DND-41 (cell line): ENCODE results near the gene CYP19A1.

ENCODE experiments used
- ATAC-seq: fragments of 200-7000 bp; cut with Tn5 transposase; 3 replicates; pipeline ENCODE4 v1.9.1; 2021; ENCODE audit warnings: low read depth; ENCODE audit not compliant: insufficient read depth
- DNase-seq: peaks from one replicate; pipeline ENCODE4 v3.0.0-alpha.2; 2020
- H2AFZ ChIP-seq: 2 replicates; pipeline ENCODE4 v1.6.0; 2012; ENCODE audit warnings: low read depth, low read length
- H3K27ac ChIP-seq: 2 replicates; pipeline ENCODE4 v1.5.1; 2012; ENCODE audit warnings: low read length, inconsistent platforms
- H3K27me3 ChIP-seq: fragments of 200-600 bp; sonication (generic); 2 replicates; pipeline ENCODE4 v1.6.0; 2012; ENCODE audit warnings: low read length, mild to moderate bottlenecking, inconsistent platforms; ENCODE audit not compliant: insufficient read depth, poor library complexity
- H3K36me3 ChIP-seq: 2 replicates; pipeline ENCODE4 v1.5.1; 2012; ENCODE audit warnings: low read length, inconsistent platforms; ENCODE audit not compliant: insufficient read depth
- H3K4me1 ChIP-seq: 2 replicates; pipeline ENCODE4 v1.5.1; 2012; ENCODE audit warnings: mild to moderate bottlenecking, low read length; ENCODE audit not compliant: insufficient read depth
- H3K4me2 ChIP-seq: 2 replicates; pipeline ENCODE4 v1.6.0; 2012; ENCODE audit warnings: mild to moderate bottlenecking, moderate library complexity, low read length, inconsistent platforms; ENCODE audit not compliant: insufficient read depth
- H3K4me3 ChIP-seq, 2 experiments: fragments of 200-600 bp in 1 of 2; shearing (Covaris generic) in 1 of 2; 2 replicates each; pipeline ENCODE4 v1.5.1; 2012 to 2016; ENCODE audit warnings: inconsistent platforms in 2 of 2, low read length in 2 of 2, mild to moderate bottlenecking in 2 of 2, low read depth in 1 of 2, moderate library complexity in 1 of 2
- H3K79me2 ChIP-seq: 2 replicates; pipeline ENCODE4 v1.6.0; 2012; ENCODE audit warnings: low read length, inconsistent platforms; ENCODE audit not compliant: insufficient read depth
- H3K9ac ChIP-seq: 2 replicates; pipeline ENCODE4 v1.6.0; 2012; ENCODE audit warnings: low read depth, mild to moderate bottlenecking, inconsistent platforms, low read length, moderate library complexity
- H3K9me3 ChIP-seq: 2 replicates; pipeline ENCODE4 v1.5.1; 2012; ENCODE audit warnings: low read length, moderate library complexity, mild to moderate bottlenecking, inconsistent platforms; ENCODE audit not compliant: insufficient read depth, severe bottlenecking
- H4K20me1 ChIP-seq: 2 replicates; pipeline ENCODE4 v1.6.0; 2012; ENCODE audit warnings: low read length; ENCODE audit not compliant: insufficient read depth
- CTCF ChIP-seq: IDR thresholded peaks from 2 replicates; pipeline ENCODE4 v1.5.1; 2012; ENCODE audit warnings: borderline replicate concordance, low read length, moderate library complexity, mild to moderate bottlenecking; ENCODE audit not compliant: poor library complexity, severe bottlenecking; ENCODE audit errors: extremely low read depth
- EZH2 ChIP-seq: IDR thresholded peaks from 3 replicates; pipeline ENCODE4 v1.6.1; 2012; ENCODE audit warnings: borderline replicate concordance, low read depth, mild to moderate bottlenecking, moderate library complexity, low read length, inconsistent platforms; ENCODE audit not compliant: severe bottlenecking

Gene CYP19A1

GRCh38 chr15:51184627-51185026 is 153.8 kb downstream of the CYP19A1 start:
- DNase-seq, result no peak
- Histone ChIP-seq H3K36me3 (no peaks in the 10 kb centered on the region), H4K20me1 (no peaks in the 10 kb centered on the region), H2AFZ (no peak overlapping the region), H3K27me3 (peaks cover 17% of the 10 kb centered on the region), H3K79me2 (no peaks in the 10 kb centered on the region), H3K9ac (no peak overlapping the region), H3K4me3 (no peak overlapping the region), H3K9me3 (no peaks in the 10 kb centered on the region), H3K4me1 (no peaks in the 10 kb centered on the region), H3K27ac (no peak overlapping the region), H3K4me2 (no peak overlapping the region)
- TF ChIP-seq EZH2 (no peak), CTCF (no peak)
- ATAC-seq, result no peak

- Histone ChIP-seq H4K20me1 (no peaks in the 10 kb centered on the region), H3K9ac (no peak overlapping the region), H3K4me3 (no peak overlapping the region), H3K27ac (no peak overlapping the region), H3K4me1 (no peaks in the 10 kb centered on the region), H3K4me2 (no peak overlapping the region), H3K79me2 (no peaks in the 10 kb centered on the region), H3K27me3 (peaks cover 17% of the 10 kb centered on the region), H3K36me3 (no peaks in the 10 kb centered on the region), H2AFZ (no peak overlapping the region), H3K9me3 (no peaks in the 10 kb centered on the region)
- no peak for ATAC-seq
- no peak for DNase-seq
- TF ChIP-seq CTCF (no peak), EZH2 (no peak)
Measured at GRCh38 chr15:51183076-51183475, 155.3 kb downstream of the CYP19A1 start.

GRCh38 chr15:51181905-51182304 is 156.5 kb downstream of the CYP19A1 start:
- Histone ChIP-seq H3K4me2 (no peak overlapping the region), H3K4me1 (no peaks in the 10 kb centered on the region), H3K36me3 (no peaks in the 10 kb centered on the region), H3K4me3 (no peak overlapping the region), H3K9ac (no peak overlapping the region), H4K20me1 (no peaks in the 10 kb centered on the region), H2AFZ (no peak overlapping the region), H3K27me3 (peaks cover 10% of the 10 kb centered on the region), H3K9me3 (no peaks in the 10 kb centered on the region), H3K79me2 (no peaks in the 10 kb centered on the region), H3K27ac (no peak overlapping the region)
- no peak for ATAC-seq
- TF ChIP-seq EZH2, result no peak
- TF ChIP-seq CTCF, result no peak
- no peak for DNase-seq

GRCh38 chr15:51181221-51181620 is 157.2 kb downstream of the CYP19A1 start:
- DNase-seq, result no peak

More at GRCh38 chr15:51181221-51181620, 157.2 kb downstream of the CYP19A1 start:
- Histone ChIP-seq H4K20me1 (no peaks in the 10 kb centered on the region), H3K4me1 (no peaks in the 10 kb centered on the region), H3K9me3 (no peaks in the 10 kb centered on the region), H3K4me3 (no peak overlapping the region), H3K36me3 (no peaks in the 10 kb centered on the region), H3K4me2 (no peak overlapping the region), H2AFZ (no peak overlapping the region), H3K79me2 (no peaks in the 10 kb centered on the region), H3K27ac (no peak overlapping the region), H3K9ac (no peak overlapping the region), H3K27me3 (peaks cover 7% of the 10 kb centered on the region)
- ATAC-seq, result no peak
- TF ChIP-seq CTCF, result no peak
- TF ChIP-seq EZH2, result no peak
